GM21360 (cell line): Measurements from ENCODE around the gene MTHFD2.
"Not testable (repeated sequence)": the region's sequence is repeated elsewhere in the genome, so short reads cannot be mapped to it uniquely, and the experiment has no call there.

ENCODE experiments used
- ATAC-seq: cut with Tn5 transposase; IDR thresholded peaks from one replicate; pipeline ENCODE4 v1.9.1; 2021; ENCODE audit warnings: mild to moderate bottlenecking, moderate library complexity; ENCODE audit not compliant: unreplicated experiment

MTHFD2 gene

GRCh38 chr2:74197049-74197448, 1.4 kb upstream of the MTHFD2 start:
- ATAC-seq: no peak

- ATAC-seq: no peak
Measured at GRCh38 chr2:74198023-74198460, 373 bp upstream of the MTHFD2 start.

- ATAC-seq: no peak
Measured at GRCh38 chr2:74199275-74199701, 873 bp downstream of the MTHFD2 start.

- no peak for ATAC-seq
Measured at GRCh38 chr2:74199871-74200305, 1.5 kb downstream of the MTHFD2 start.

GRCh38 chr2:74201196-74201595, 2.8 kb downstream of the MTHFD2 start:
- ATAC-seq: no peak

GRCh38 chr2:74201596-74201995, 3.2 kb downstream of the MTHFD2 start:
- ATAC-seq: no peak

- no peak for ATAC-seq
Measured at GRCh38 chr2:74204436-74204835, 6.0 kb downstream of the MTHFD2 start.

GRCh38 chr2:74205113-74205512, 6.7 kb downstream of the MTHFD2 start:
- no peak for ATAC-seq

- ATAC-seq: no peak
Measured at GRCh38 chr2:74205596-74205995, 7.2 kb downstream of the MTHFD2 start.

- ATAC-seq: peak; percentile 45
Measured at GRCh38 chr2:74206180-74206688, 7.8 kb downstream of the MTHFD2 start.

GRCh38 chr2:74212702-74213410, 14.4 kb downstream of the MTHFD2 start:
- ATAC-seq: no peak

GRCh38 chr2:74215771-74216170, 17.4 kb downstream of the MTHFD2 start:
- ATAC-seq: not testable (repeated sequence)

- ATAC-seq: no peak
Measured at GRCh38 chr2:74216642-74217041, 18.2 kb downstream of the MTHFD2 start.

GRCh38 chr2:74219846-74220486, 21.6 kb downstream of the MTHFD2 start:
- ATAC-seq: no peak

GRCh38 chr2:74221091-74221490, 22.7 kb downstream of the MTHFD2 start:
- ATAC-seq: no peak

- no peak for ATAC-seq
Measured at GRCh38 chr2:74221604-74222299, 23.3 kb downstream of the MTHFD2 start.

- ATAC-seq: no peak
Measured at GRCh38 chr2:74222300-74222650, 23.9 kb downstream of the MTHFD2 start.

- no peak for ATAC-seq
Measured at GRCh38 chr2:74223941-74224770, 25.7 kb downstream of the MTHFD2 start.

- ATAC-seq: no peak
Measured at GRCh38 chr2:74225698-74226459, 27.5 kb downstream of the MTHFD2 start.

GRCh38 chr2:74226648-74227213, 28.3 kb downstream of the MTHFD2 start:
- no peak for ATAC-seq
